GM06990 (cell line): ENCODE data around the gene FBXL19.

Experiments
- DNase-seq: peaks from one replicate; pipeline ENCODE4 v3.0.0-alpha.2; 2011; ENCODE audit not compliant: insufficient read length; ENCODE audit errors: extremely low read depth
- H3K27me3 ChIP-seq: replicated peaks from 2 replicates; pipeline ENCODE4 v1.6.0; 2011; ENCODE audit warnings: low read length; ENCODE audit not compliant: control insufficient read depth, insufficient read depth
- H3K36me3 ChIP-seq: 2 replicates; pipeline ENCODE4 v1.5.1; 2011; ENCODE audit warnings: low read length; ENCODE audit not compliant: control insufficient read depth, insufficient read depth
- H3K4me3 ChIP-seq: replicated peaks from 2 replicates; pipeline ENCODE4 v1.5.1; 2011; ENCODE audit warnings: low read depth, mild to moderate bottlenecking, control low read depth, low read length
- CTCF ChIP-seq: IDR thresholded peaks from 2 replicates; pipeline ENCODE4 v1.5.1; 2011; ENCODE audit warnings: low read length, control low read depth, mild to moderate bottlenecking, inconsistent platforms; ENCODE audit not compliant: insufficient read depth, poor library complexity, severe bottlenecking

FBXL19 gene

GRCh38 chr16:30991052-30991451 lies 67.7 kb downstream of the FBXL19 start:
- TF ChIP-seq CTCF, result no peak
- Histone ChIP-seq H3K27me3 (no peaks in the 10 kb centered on the region), H3K36me3 (no peaks in the 10 kb centered on the region), H3K4me3 (no peak overlapping the region)
- DNase-seq, result no peak

- Histone ChIP-seq H3K4me3 (no peak overlapping the region), H3K27me3 (no peaks in the 10 kb centered on the region), H3K36me3 (no peaks in the 10 kb centered on the region)
- no peak for TF ChIP-seq CTCF
- DNase-seq, result no peak
These were observed 69.0 kb downstream of the FBXL19 start for GRCh38 chr16:30992276-30992780.

DNA sequence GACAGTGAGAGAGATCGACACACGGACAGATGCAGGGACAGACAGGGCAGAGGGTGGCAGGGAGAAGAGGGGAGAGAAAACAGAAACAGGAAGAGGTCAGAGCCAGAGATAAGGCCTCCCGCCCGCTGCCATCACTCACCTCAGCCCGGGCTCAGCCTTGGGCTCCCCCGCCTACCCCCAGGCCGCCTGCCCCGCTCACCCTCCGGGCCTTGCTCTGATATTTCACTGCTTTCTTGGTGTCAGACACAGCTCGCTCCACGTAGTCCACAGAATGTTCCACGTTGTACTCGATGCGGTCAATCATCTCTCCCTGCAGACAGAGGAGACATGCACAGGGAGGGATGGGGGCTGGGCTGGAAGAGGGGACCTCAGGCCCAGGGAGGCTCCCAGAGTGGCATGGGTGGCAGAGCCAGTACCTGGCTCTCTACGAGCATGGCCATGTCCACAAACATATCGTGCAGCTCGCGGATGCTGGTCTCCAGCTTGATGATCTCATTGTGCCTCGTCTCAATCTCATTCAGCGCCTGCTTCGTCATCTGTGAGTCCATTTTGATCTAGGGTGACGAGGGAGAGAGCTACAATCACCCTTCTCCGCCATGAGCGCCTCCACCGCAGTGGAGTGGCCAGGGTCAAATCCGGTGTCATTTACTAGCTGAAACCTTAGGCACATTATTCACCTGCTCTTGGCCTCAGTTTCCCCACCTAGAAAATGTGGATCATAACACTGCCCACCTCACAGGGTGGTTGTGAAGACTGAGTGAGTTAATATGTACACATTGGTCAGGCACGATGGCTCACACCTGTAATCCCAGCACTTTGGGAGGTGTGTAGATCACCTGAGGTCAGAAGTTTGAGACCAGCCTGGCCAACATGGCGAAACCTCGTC lies 69.8 kb downstream of the FBXL19 start:
- no peak overlapping the region for H3K4me3 ChIP-seq
- TF ChIP-seq CTCF, result no peak
- DNase-seq, result no peak
- H3K27me3 ChIP-seq, result no peaks in the 10 kb centered on the region
- no peaks in the 10 kb centered on the region for H3K36me3 ChIP-seq

DNA sequence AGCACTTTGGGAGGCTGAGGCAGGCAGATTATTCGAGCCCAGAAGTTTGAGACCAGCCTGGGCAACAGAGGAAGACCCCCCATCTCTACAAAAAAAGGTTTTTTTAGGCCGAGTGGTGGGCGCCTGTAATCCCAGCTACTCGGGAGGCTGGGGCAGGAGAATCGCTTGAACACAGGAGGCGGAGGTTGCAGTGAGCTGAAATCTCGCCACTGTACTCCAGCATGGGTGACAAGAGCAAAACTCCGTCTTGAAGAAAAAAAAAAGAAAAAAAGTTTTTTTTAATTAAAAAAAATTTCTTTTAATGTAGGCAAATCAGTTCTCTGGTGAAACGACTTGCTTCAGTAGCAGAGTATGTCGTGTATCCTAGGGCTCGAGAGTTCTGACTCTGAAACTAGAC lies 72.6 kb downstream of the FBXL19 start:
- Histone ChIP-seq H3K36me3 (no peaks in the 10 kb centered on the region), H3K27me3 (no peaks in the 10 kb centered on the region), H3K4me3 (peak overlapping the region; percentile 78)
- no peak for DNase-seq
- no peak for TF ChIP-seq CTCF

- peak overlapping the region; percentile 78 for H3K4me3 ChIP-seq
- no peak for TF ChIP-seq CTCF
- no peak for DNase-seq
These were observed 73.1 kb downstream of the FBXL19 start for GRCh38 chr16:30996324-30996984.

More at GRCh38 chr16:30996324-30996984, 73.1 kb downstream of the FBXL19 start:
- H3K27me3 ChIP-seq, result no peaks in the 10 kb centered on the region
- H3K36me3 ChIP-seq, result no peaks in the 10 kb centered on the region
